Measurements from ENCODE around the gene UXT. TPM values are rescaled to one million over a fixed set of nuclear protein-coding genes. Genes with fewer than 3 reads are reported as not detected.

Gene UXT
- total and polyA plus RNA-seq, 9 of the 15 experiments (the other 6 are each of a cell fraction or from before 2014, with no cell fraction given) = 141 to 300 (median 204) TPM

DNA sequence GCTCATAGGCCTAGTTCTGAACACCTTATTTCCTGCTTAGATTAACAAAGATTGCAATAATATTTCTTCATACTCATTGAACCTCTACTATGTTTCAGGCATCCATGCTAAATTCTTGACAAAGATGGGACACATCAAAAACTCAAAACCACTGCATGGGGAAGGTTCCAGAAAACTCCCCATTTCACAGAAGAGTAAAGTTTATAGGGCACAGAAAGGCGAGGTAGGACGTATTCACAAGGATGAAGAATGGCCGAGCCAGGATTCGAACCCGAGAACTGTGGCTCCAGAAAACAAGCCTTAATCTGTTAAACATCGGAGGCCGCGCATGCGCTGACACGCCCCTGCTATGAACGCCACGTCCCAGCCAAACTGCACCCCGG lies 688 bp downstream of the UXT start:
- H3K79me2 ChIP-seq (ENCODE audit: control insufficient read depth, insufficient read depth, low read length) = peaks cover 29% of the 10 kb centered on the region
- ChIA-PET POLR2A (no interaction called here), CTCF (ENCODE audit: low intra/inter-chr PET ratio) (no interaction called here)
- intact Hi-C loops (cut with micrococcal nuclease) = loop anchor here (2.0 kb wide), 1 partner anchor 25 kb away; no protein-coding TSS in a partner anchor
- in situ Hi-C loops (cut with MboI) = no loop called here
- peaks cover 15 to 44% of the 10 kb centered on the region in 2 experiments for H3K4me1 ChIP-seq (replicated peaks in 1 of 2; ENCODE audit: control insufficient read depth in 2 of 2, insufficient read depth in 2 of 2, low read length in 2 of 2)
- H2AFZ ChIP-seq (ENCODE audit: low read depth, low read length) = peak overlapping the region; percentile 84
- peak overlapping the region; percentile 81 for H3K4me2 ChIP-seq (ENCODE audit: insufficient read depth, low read length)
- H3K4me3 ChIP-seq = peak overlapping the region; percentile 55
- peaks cover 48% of the 10 kb centered on the region for H3K36me3 ChIP-seq (ENCODE audit: control insufficient read depth, insufficient read depth, low read length)
- no peaks in the 10 kb centered on the region for H3K9me3 ChIP-seq (replicated peaks; ENCODE audit: control insufficient read depth, insufficient read depth, low read depth, low read length)
- ATAC-seq (no peak), DNase-seq (ENCODE audit: extremely low read depth in 1 of 4, low spot score in 3 of 4) (no peak), FAIRE-seq (no peak)
- H3K27ac ChIP-seq (ENCODE audit: extremely low read depth, low read depth, low read length) = peak overlapping the region; percentile 97
- TSS peak; percentile 44 for BruUV-seq (replicated peaks)
- no peaks in the 10 kb centered on the region for H4K20me1 ChIP-seq (replicated peaks; ENCODE audit: control insufficient read depth, insufficient read depth, low read length)
- no peaks in the 10 kb centered on the region for H3K27me3 ChIP-seq (ENCODE audit: control insufficient read depth in 2 of 2, insufficient read depth in 2 of 2, low read length in 2 of 2)
- peaks cover 3% of the 10 kb centered on the region for H3K9me1 ChIP-seq (ENCODE audit: control insufficient read depth, insufficient read depth, low read length)
- peak overlapping the region; percentile 95 to 100 for H3K9ac ChIP-seq (ENCODE audit: insufficient read depth in 1 of 2, low read depth in 2 of 2, low read length in 2 of 2)
- under 1% methylated on average over 13 of the region's 13 CpGs for WGBS (ENCODE audit: insufficient coverage, low coverage, missing lambda C conversion rate)
- TF ChIP-seq HDAC8 (tag; IDR thresholded peaks at IDR 0.05) (no peak), CREB3L1 (IDR thresholded peaks at IDR 0.05; ENCODE audit: borderline replicate concordance, low read depth) (peak; percentile 96), GTF2A2 (tag; IDR thresholded peaks at IDR 0.05) (no peak), RFX7 (CRISPR knock-in tag; IDR thresholded peaks at IDR 0.05) (no peak), CTCFL (IDR thresholded peaks at IDR 0.05; ENCODE audit: borderline replicate concordance, insufficient read depth, low read depth, low read length, poor library complexity, severe bottlenecking) (no peak), RAD21 (CRISPR knock-in tag; conservative IDR thresholded peaks at IDR 0.05 in 1 of 2, IDR thresholded peaks at IDR 0.05 in 1 of 2) (no peak), FOXJ3 (CRISPR knock-in tag; IDR thresholded peaks at IDR 0.05) (no peak), RBM15 (IDR thresholded peaks at IDR 0.05; ENCODE audit: insufficient read depth, low read length) (no peak), FOXJ2 (tag; IDR thresholded peaks at IDR 0.05) (no peak), KDM4B (IDR thresholded peaks at IDR 0.05; ENCODE audit: borderline replicate concordance in 2 of 2, low read depth in 1 of 2) (no peak), THRB (CRISPR knock-in tag; conservative IDR thresholded peaks at IDR 0.05) (no peak), NCOA4 (IDR thresholded peaks at IDR 0.05; ENCODE audit: partially characterized antibody) (no peak)
- TF ChIP-seq, protein P1, sequence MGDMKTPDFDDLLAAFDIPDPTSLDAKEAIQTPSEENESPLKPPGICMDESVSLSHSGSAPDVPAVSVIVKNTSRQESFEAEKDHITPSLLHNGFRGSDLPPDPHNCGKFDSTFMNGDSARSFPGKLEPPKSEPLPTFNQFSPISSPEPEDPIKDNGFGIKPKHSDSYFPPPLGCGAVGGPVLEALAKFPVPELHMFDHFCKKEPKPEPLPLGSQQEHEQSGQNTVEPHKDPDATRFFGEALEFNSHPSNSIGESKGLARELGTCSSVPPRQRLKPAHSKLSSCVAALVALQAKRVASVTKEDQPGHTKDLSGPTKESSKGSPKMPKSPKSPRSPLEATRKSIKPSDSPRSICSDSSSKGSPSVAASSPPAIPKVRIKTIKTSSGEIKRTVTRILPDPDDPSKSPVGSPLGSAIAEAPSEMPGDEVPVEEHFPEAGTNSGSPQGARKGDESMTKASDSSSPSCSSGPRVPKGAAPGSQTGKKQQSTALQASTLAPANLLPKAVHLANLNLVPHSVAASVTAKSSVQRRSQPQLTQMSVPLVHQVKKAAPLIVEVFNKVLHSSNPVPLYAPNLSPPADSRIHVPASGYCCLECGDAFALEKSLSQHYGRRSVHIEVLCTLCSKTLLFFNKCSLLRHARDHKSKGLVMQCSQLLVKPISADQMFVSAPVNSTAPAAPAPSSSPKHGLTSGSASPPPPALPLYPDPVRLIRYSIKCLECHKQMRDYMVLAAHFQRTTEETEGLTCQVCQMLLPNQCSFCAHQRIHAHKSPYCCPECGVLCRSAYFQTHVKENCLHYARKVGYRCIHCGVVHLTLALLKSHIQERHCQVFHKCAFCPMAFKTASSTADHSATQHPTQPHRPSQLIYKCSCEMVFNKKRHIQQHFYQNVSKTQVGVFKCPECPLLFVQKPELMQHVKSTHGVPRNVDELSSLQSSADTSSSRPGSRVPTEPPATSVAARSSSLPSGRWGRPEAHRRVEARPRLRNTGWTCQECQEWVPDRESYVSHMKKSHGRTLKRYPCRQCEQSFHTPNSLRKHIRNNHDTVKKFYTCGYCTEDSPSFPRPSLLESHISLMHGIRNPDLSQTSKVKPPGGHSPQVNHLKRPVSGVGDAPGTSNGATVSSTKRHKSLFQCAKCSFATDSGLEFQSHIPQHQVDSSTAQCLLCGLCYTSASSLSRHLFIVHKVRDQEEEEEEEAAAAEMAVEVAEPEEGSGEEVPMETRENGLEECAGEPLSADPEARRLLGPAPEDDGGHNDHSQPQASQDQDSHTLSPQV (IDR thresholded peaks at IDR 0.05) = 0 out of 2 replicates have a peak, but pooled peaks have one; percentile 3
